Fibroblast of lung (primary cell): ENCODE measurements around the gene TMEM220.
A peak's percentile ranks its signal among the peaks of the same experiment; 100 is the strongest.

Source experiments
- EZH2 ChIP-seq: IDR thresholded peaks from 2 replicates; pipeline ENCODE4 v1.5.1; 2012; ENCODE audit warnings: low read length, control low read depth, mild to moderate bottlenecking; ENCODE audit errors: missing control alignments
- TF ChIP-seq, protein P1 (sequence below), 2 donors: IDR thresholded peaks in 1 of 2; conservative IDR thresholded peaks in 1 of 2; 1 replicate in 1 of 2; 2 replicates in 1 of 2; pipeline ENCODE4 v1.5.1; 2011 to 2012; ENCODE audit warnings: low read length in 2 of 2, control low read depth in 1 of 2, inconsistent platforms in 1 of 2, low read depth in 1 of 2, mild to moderate bottlenecking in 1 of 2

DNA sequence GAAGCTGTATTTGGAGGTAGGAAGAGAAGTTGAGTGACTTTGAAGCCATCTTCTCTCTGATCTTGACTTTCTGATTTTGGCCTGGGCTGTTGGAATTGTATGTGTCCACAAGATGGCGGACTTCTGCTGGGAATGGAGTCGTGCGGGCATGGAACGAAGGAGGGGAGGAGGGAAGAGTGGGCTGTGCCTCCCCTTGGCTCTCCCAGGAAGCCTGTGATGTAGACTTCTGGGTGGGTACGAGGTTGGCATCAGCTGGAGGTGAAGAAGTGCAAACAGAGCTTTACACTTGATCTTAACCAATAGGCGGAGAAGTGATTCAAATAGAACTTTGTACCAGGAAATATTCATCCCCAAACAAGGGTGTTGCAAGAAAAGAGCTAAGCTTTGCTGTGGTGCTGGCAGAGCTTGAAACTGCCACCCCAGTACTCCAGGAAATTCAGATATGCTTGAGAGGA lies 7.4 kb upstream of the TMEM220 start:
- TF ChIP-seq, protein P1, sequence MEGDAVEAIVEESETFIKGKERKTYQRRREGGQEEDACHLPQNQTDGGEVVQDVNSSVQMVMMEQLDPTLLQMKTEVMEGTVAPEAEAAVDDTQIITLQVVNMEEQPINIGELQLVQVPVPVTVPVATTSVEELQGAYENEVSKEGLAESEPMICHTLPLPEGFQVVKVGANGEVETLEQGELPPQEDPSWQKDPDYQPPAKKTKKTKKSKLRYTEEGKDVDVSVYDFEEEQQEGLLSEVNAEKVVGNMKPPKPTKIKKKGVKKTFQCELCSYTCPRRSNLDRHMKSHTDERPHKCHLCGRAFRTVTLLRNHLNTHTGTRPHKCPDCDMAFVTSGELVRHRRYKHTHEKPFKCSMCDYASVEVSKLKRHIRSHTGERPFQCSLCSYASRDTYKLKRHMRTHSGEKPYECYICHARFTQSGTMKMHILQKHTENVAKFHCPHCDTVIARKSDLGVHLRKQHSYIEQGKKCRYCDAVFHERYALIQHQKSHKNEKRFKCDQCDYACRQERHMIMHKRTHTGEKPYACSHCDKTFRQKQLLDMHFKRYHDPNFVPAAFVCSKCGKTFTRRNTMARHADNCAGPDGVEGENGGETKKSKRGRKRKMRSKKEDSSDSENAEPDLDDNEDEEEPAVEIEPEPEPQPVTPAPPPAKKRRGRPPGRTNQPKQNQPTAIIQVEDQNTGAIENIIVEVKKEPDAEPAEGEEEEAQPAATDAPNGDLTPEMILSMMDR (conservative IDR thresholded peaks at IDR 0.05 in 1 of 2, IDR thresholded peaks at IDR 0.05 in 1 of 2; ENCODE audit: low read depth in 1 of 2, low read length in 2 of 2) = peak; percentile 86 to 87
- no peak for TF ChIP-seq EZH2
